Measurements from ENCODE around the gene PANK3.

DNA sequence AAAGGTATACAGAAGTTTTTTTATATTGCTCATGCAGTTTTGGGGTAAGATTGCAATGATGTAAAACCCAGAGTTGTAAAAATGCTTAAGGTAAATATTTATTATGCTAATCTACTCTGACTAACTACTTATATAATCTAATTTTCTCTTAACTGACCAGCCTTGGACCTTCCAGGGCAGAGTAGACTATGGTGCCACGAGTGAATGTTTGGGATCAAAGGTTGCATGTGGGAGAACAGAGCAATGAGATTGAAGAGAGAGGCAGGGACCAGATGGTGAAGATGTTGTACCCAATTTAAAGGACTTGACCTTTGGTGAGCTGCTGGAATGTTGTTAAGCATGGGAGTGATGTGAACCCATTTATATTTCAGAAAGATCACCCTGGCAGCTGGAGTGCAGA is 34.8 kb upstream of the PANK3 start:
- TF ChIP-seq POLR2AphosphoS5 (IDR thresholded peaks at IDR 0.05) (no peak), EP300 (conservative IDR thresholded peaks at IDR 0.05; ENCODE audit: poor library complexity, severe bottlenecking) (no peak), EZH2 (IDR thresholded peaks at IDR 0.05; ENCODE audit: borderline replicate concordance, insufficient read depth, low read length, poor library complexity, severe bottlenecking) (no peak)
- TF ChIP-seq, protein P1, sequence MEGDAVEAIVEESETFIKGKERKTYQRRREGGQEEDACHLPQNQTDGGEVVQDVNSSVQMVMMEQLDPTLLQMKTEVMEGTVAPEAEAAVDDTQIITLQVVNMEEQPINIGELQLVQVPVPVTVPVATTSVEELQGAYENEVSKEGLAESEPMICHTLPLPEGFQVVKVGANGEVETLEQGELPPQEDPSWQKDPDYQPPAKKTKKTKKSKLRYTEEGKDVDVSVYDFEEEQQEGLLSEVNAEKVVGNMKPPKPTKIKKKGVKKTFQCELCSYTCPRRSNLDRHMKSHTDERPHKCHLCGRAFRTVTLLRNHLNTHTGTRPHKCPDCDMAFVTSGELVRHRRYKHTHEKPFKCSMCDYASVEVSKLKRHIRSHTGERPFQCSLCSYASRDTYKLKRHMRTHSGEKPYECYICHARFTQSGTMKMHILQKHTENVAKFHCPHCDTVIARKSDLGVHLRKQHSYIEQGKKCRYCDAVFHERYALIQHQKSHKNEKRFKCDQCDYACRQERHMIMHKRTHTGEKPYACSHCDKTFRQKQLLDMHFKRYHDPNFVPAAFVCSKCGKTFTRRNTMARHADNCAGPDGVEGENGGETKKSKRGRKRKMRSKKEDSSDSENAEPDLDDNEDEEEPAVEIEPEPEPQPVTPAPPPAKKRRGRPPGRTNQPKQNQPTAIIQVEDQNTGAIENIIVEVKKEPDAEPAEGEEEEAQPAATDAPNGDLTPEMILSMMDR (IDR thresholded peaks at IDR 0.05; ENCODE audit: poor library complexity, severe bottlenecking): no peak
- TF ChIP-seq, protein P2, sequence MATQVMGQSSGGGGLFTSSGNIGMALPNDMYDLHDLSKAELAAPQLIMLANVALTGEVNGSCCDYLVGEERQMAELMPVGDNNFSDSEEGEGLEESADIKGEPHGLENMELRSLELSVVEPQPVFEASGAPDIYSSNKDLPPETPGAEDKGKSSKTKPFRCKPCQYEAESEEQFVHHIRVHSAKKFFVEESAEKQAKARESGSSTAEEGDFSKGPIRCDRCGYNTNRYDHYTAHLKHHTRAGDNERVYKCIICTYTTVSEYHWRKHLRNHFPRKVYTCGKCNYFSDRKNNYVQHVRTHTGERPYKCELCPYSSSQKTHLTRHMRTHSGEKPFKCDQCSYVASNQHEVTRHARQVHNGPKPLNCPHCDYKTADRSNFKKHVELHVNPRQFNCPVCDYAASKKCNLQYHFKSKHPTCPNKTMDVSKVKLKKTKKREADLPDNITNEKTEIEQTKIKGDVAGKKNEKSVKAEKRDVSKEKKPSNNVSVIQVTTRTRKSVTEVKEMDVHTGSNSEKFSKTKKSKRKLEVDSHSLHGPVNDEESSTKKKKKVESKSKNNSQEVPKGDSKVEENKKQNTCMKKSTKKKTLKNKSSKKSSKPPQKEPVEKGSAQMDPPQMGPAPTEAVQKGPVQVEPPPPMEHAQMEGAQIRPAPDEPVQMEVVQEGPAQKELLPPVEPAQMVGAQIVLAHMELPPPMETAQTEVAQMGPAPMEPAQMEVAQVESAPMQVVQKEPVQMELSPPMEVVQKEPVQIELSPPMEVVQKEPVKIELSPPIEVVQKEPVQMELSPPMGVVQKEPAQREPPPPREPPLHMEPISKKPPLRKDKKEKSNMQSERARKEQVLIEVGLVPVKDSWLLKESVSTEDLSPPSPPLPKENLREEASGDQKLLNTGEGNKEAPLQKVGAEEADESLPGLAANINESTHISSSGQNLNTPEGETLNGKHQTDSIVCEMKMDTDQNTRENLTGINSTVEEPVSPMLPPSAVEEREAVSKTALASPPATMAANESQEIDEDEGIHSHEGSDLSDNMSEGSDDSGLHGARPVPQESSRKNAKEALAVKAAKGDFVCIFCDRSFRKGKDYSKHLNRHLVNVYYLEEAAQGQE (IDR thresholded peaks at IDR 0.05; ENCODE audit: borderline replicate concordance): no peak

All from neural cell (in vitro differentiated cells).